Lower leg skin (tissue), 4 donors: ENCODE results near the gene PRSS38. TPM values are rescaled to one million over a fixed set of nuclear protein-coding genes. Genes with fewer than 3 reads are reported as not detected.

Experiments
- DNase-seq, 2 donors: peaks; one replicate each; pipeline ENCODE4 v3.0.0-alpha.2; 2019; ENCODE audit warnings: low spot score in 2 of 2
- H3K4me3 ChIP-seq: fragments of 200-600 bp; sonication (generic); 2 replicates; pipeline ENCODE4 v1.5.1; 2017; ENCODE audit warnings: mild to moderate bottlenecking, low read depth; ENCODE audit not compliant: poor library complexity, severe bottlenecking
- CTCF ChIP-seq, 3 donors: fragments of 450-650 bp; IDR thresholded peaks; one replicate each; pipeline ENCODE4 v1.5.1; 2016; ENCODE audit warnings: antibody characterized with exemption in 3 of 3, mild to moderate bottlenecking in 3 of 3, moderate library complexity in 2 of 3
- POLR2A ChIP-seq, 2 donors: fragments of 450-650 bp; IDR thresholded peaks; one replicate each; pipeline ENCODE4 v1.6.1; 2016 to 2017; ENCODE audit warnings: antibody characterized with exemption in 2 of 2, mild to moderate bottlenecking in 1 of 2, moderate library complexity in 1 of 2
- WGBS, 2 donors: methylation state at CpG; one replicate each; pipeline ENCODE4 v1.1.5; 2018; 5-methylcytosine and 5-hydroxymethylcytosine counted together
- intact Hi-C: fragments of 100-400 bp; cut with DNase I; formaldehyde crosslinking; loops from one replicate; pipeline ENCODE4 v1.15.0; 2023; ENCODE audit warnings: low total_unique reads
- total RNA-seq, 4 donors: library from RNA; depleted of rRNA; stranded (reverse); fragments of >200 nt; gene quantifications; one replicate each; pipeline ENCODE4 v1.1.0, GENCODE V29; 2016

The PRSS38 gene
- total RNA-seq, result not detected

GRCh38 chr1:227815468-227816409, at the start of gene PRSS38:
Gene PRSS38 (plus strand): TSS chr1:227815675. CDS start chr1:227815717, 42 bp downstream.
- intact Hi-C loops, result no loop called here
- TF ChIP-seq CTCF (IDR thresholded peaks at IDR 0.05) (no peak), POLR2A (IDR thresholded peaks at IDR 0.05) (no peak)
- no peak within 1 kb of the TSS for H3K4me3 ChIP-seq
- no peak for DNase-seq
- 93 to 95% methylated on average over 34 to 44 of the region's 44 CpGs for WGBS, 2 donors

DNA sequence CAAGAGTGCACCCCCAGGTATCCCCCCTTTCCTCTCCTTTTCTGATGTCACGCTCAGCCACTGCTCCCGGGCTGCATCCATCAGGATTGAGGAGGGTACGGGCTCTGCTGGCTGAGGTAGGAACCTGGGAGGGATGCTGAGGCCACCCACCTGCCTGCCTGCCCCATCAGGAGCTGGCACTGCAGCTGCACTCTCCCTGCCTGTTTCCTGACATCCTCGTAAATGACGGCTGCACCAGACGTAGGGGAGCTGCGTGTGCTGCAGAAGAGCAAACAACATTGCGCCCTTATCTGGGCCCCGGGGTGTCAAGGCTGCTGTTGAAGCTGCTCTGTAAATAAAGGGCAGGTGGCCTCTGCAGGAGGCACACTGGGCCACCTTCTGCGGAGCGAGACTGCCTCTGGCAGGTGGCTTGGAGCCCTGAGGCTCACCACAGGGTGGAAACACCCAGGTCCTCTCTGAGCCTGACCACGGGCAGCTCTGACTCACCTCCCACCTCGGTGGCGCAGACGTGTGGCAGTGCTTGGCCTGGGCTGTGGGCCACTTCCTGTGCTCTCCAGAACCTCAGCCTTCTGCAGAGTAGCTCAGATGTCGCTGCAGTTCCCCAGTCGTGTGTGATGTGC, 49.4 kb upstream of the PRSS38 start:
- 78 to 79% methylated on average over 15 of the region's 17 CpGs for WGBS, 2 donors
- no peak for TF ChIP-seq POLR2A (IDR thresholded peaks at IDR 0.05)
- no peak for DNase-seq
- intact Hi-C loops, result no loop called here
- no peak overlapping the region for H3K4me3 ChIP-seq

- intact Hi-C loops, result no loop called here
- H3K4me3 ChIP-seq, result no peak overlapping the region
- TF ChIP-seq CTCF (IDR thresholded peaks at IDR 0.05) (no peak), POLR2A (IDR thresholded peaks at IDR 0.05) (no peak)
- no peak for DNase-seq
- 86 to 90% methylated on average over 12 to 19 of the region's 19 CpGs for WGBS, 2 donors
These were observed 48.7 kb upstream of the PRSS38 start for GRCh38 chr1:227766653-227767277.

DNA sequence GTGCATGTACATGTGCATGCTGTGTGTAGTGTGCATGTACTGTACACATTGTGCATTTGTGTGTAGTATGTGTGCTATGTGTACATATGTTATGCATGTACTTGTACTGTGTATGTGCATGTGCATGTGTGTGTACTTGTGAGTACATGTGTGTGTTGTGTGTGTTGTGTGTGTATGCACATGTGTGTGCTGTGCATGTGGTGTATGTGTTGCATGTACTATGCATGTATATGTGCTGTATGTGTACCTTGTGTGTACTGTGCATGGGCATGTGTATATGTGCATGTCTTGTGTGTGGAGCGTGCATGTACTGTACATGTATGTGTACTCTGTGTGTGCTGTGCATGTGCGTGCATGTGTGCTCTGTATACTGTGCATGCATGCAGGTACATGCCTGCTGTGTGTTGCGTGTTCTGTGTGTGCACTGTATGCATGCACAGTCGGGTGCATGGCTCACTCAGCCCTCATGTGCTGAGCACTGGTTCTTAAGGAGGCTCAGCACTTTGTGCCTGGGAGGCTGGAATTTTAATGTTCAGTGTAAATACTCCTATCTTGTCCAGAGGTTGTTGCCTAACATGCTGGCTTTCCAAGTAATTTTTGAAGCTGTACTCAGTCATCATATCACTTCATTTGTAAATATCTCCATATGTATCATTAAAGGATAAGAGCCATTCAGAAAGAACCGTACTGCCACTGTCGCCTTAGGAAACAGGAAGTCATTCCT, 47.9 kb upstream of the PRSS38 start:
- intact Hi-C loops, result no loop called here
- no peak overlapping the region for H3K4me3 ChIP-seq
- TF ChIP-seq POLR2A (IDR thresholded peaks at IDR 0.05) (no peak), CTCF (IDR thresholded peaks at IDR 0.05) (no peak)
- WGBS, 2 donors, result 79 to 93% methylated on average over 6 of the region's 6 CpGs
- no peak for DNase-seq

DNA sequence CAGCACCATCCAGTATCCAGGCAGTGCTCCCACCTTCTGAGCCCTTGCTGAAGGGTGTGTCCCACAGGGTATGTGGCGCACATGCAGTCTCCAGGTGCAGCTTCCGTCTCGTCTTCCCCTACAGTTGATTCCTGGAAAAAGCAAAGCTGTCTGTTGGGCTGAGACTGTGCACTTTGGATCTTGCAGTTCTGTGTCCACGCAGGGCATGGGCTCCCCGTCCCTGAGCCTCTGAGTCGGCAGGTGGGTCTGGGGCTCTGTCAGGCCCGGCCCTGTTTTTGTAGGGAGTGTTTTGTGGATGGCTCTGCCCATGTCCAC, 47.4 kb upstream of the PRSS38 start:
- TF ChIP-seq CTCF (IDR thresholded peaks at IDR 0.05) (no peak), POLR2A (IDR thresholded peaks at IDR 0.05) (no peak)
- intact Hi-C loops, result no loop called here
- H3K4me3 ChIP-seq, result no peak overlapping the region
- WGBS, 2 donors, result 93 to 98% methylated on average over 7 of the region's 7 CpGs
- DNase-seq, result no peak
